Measurements from ENCODE around the gene LY6G6C. TPM values are rescaled to one million over a fixed set of nuclear protein-coding genes. Genes with fewer than 3 reads are reported as not detected.

LY6G6C gene
- total RNA-seq, 1 donor from 2014 or later, result 1.8 TPM

GRCh38 chr6:31752739-31753319 is 31.3 kb upstream of the LY6G6C start:
- Mint-ChIP-seq H3K36me3 (ENCODE audit: unreplicated experiment) (no peaks in the 10 kb centered on the region), H3K27ac (ENCODE audit: unreplicated experiment) (no peak overlapping the region), H3K9me3 (ENCODE audit: unreplicated experiment) (peaks cover 3% of the 10 kb centered on the region), H3K4me1 (ENCODE audit: low read depth, unreplicated experiment) (no peaks in the 10 kb centered on the region), H3K4me3 (ENCODE audit: unreplicated experiment) (no peak overlapping the region), H3K27me3 (ENCODE audit: unreplicated experiment) (peaks cover 2% of the 10 kb centered on the region)
- TF ChIP-seq, protein P1, sequence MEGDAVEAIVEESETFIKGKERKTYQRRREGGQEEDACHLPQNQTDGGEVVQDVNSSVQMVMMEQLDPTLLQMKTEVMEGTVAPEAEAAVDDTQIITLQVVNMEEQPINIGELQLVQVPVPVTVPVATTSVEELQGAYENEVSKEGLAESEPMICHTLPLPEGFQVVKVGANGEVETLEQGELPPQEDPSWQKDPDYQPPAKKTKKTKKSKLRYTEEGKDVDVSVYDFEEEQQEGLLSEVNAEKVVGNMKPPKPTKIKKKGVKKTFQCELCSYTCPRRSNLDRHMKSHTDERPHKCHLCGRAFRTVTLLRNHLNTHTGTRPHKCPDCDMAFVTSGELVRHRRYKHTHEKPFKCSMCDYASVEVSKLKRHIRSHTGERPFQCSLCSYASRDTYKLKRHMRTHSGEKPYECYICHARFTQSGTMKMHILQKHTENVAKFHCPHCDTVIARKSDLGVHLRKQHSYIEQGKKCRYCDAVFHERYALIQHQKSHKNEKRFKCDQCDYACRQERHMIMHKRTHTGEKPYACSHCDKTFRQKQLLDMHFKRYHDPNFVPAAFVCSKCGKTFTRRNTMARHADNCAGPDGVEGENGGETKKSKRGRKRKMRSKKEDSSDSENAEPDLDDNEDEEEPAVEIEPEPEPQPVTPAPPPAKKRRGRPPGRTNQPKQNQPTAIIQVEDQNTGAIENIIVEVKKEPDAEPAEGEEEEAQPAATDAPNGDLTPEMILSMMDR (IDR thresholded peaks at IDR 0.05; ENCODE audit: partially characterized antibody, unreplicated experiment), result no peak
- no peak for DNase-seq

- DNase-seq, result no peak
- Mint-ChIP-seq H3K27me3 (ENCODE audit: unreplicated experiment) (peaks cover 2% of the 10 kb centered on the region), H3K27ac (ENCODE audit: unreplicated experiment) (no peak overlapping the region), H3K9me3 (ENCODE audit: unreplicated experiment) (peaks cover 5% of the 10 kb centered on the region), H3K36me3 (ENCODE audit: unreplicated experiment) (no peaks in the 10 kb centered on the region), H3K4me3 (ENCODE audit: unreplicated experiment) (no peak overlapping the region), H3K4me1 (ENCODE audit: low read depth, unreplicated experiment) (no peaks in the 10 kb centered on the region)
- TF ChIP-seq, protein P1 (IDR thresholded peaks at IDR 0.05; ENCODE audit: partially characterized antibody, unreplicated experiment), result no peak
Observed at GRCh38 chr6:31750411-31751022, 29.0 kb upstream of the LY6G6C start.

DNA sequence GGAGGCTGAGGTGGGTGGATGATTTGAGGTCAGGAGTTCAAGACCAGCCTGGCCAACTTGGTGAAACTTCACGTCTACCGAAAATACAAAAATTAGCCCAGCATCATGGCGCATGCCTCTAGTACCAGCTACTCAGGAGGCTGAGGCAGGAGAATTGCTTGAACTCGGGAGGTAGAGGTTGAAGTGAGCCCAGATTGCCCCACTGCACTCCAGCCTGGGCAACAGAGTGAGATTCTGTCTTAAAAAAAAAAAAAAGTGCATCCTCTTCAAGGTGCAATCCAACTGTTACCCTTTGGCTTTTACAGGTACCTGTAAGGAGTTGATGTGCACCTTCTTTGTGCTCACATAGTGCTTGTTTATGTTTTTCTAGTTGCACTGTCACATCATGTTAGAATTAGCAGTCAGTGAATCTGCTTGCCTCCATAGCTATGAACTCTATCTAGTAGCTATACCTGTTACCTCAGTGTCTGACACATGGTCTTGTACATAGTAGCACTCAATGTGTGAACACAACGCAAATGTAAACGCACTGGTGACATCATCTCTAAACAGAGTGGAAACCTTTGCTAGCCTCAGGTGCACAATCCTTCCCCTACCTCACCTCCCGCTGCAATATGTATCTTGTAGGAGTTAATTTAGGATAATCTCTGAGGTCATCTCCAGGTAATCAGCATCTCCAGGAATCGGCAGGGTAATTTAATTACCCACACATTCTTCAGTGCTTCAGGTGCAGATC is 27.9 kb upstream of the LY6G6C start:
- DNase-seq, result no peak
- TF ChIP-seq, protein P1 (IDR thresholded peaks at IDR 0.05; ENCODE audit: partially characterized antibody, unreplicated experiment), result no peak
- Mint-ChIP-seq H3K4me1 (ENCODE audit: low read depth, unreplicated experiment) (no peaks in the 10 kb centered on the region), H3K4me3 (ENCODE audit: unreplicated experiment) (no peak overlapping the region), H3K27ac (ENCODE audit: unreplicated experiment) (no peak overlapping the region), H3K36me3 (ENCODE audit: unreplicated experiment) (no peaks in the 10 kb centered on the region), H3K9me3 (ENCODE audit: unreplicated experiment) (peaks cover 5% of the 10 kb centered on the region), H3K27me3 (ENCODE audit: unreplicated experiment) (peaks cover 5% of the 10 kb centered on the region)

- peaks cover 6% of the 10 kb centered on the region for H3K27me3 Mint-ChIP-seq (ENCODE audit: unreplicated experiment)
- no peak overlapping the region for H3K27ac Mint-ChIP-seq (ENCODE audit: unreplicated experiment)
- peak overlapping the region; percentile 32 for H3K4me3 Mint-ChIP-seq (ENCODE audit: unreplicated experiment)
- H3K4me1 Mint-ChIP-seq (ENCODE audit: low read depth, unreplicated experiment), result no peaks in the 10 kb centered on the region
- H3K9me3 Mint-ChIP-seq (ENCODE audit: unreplicated experiment), result peaks cover 11% of the 10 kb centered on the region
- TF ChIP-seq, protein P1 (IDR thresholded peaks at IDR 0.05; ENCODE audit: partially characterized antibody, unreplicated experiment), result no peak
- no peak for DNase-seq
- no peaks in the 10 kb centered on the region for H3K36me3 Mint-ChIP-seq (ENCODE audit: unreplicated experiment)
Observed at GRCh38 chr6:31744422-31744821, 22.9 kb upstream of the LY6G6C start.

DNA sequence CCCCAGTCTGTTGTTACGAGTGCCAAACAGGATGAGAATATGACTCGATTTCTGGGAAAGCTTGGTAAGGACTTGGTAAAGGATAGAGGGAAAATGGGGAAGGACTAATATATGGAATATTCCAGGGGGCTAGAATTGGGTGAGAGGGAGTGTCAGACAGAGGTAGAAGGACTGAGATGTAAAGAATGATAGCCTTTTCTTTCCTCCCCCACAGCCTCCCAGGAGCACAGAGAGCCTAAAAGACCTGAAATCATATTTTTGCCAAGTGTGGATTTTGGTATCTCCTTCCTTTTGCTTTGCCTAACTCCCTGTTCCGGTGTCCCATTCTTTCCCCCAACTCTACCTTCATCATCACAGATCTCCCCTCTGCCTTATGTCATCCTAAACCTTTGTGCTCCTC is 21.3 kb upstream of the LY6G6C start:
- TF ChIP-seq, protein P1 (IDR thresholded peaks at IDR 0.05; ENCODE audit: partially characterized antibody, unreplicated experiment), result no peak
- Mint-ChIP-seq H3K27ac (ENCODE audit: unreplicated experiment) (no peak overlapping the region), H3K36me3 (ENCODE audit: unreplicated experiment) (no peaks in the 10 kb centered on the region), H3K4me1 (ENCODE audit: low read depth, unreplicated experiment) (peaks cover 5% of the 10 kb centered on the region), H3K27me3 (ENCODE audit: unreplicated experiment) (peaks cover 8% of the 10 kb centered on the region), H3K9me3 (ENCODE audit: unreplicated experiment) (peaks cover 10% of the 10 kb centered on the region), H3K4me3 (ENCODE audit: unreplicated experiment) (no peak overlapping the region)
- DNase-seq, result no peak
